ENCODE measurements around the gene P3H4. TPM values are rescaled to one million over a fixed set of nuclear protein-coding genes. Genes with fewer than 3 reads are reported as not detected.

Gene P3H4
- polyA plus RNA-seq, 2 donors, result 1.7 TPM

DNA sequence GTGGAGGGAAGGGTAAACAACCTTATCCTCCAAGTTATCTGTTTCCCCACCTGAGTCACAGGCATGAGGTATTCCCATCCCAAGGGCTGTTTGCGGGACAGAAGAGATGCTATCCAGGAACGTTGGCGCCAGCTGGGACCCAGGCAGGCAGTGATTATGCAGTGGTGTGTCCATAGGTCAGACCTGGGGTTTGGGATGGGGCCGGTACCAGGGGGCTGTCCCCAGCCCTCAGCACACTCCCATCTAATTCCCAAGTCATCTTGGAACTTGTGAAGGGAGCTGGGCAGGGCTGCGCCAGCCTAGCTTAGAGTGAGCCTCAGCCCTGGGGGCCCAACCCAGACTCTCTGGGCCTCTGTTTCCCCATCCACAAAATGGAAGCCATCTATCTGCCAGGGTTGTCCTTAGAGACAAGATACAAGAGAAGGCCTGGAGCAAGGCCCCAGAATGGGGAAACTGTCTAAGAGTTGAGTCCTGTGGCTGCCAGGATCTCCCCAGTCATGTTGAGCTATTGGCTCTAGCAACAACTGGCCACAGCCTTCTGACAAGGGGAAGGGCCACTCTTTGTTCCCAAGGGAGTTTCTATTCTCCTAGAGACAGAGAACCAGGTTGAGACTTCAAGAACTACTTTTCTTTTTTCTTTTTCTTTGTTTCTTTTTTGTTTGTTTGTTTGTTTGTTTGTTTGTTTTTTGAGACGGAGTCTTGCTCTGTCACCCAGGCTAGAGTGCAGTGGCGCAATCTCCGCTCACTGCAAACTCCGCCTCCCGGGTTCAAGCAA, 15.4 kb downstream of the P3H4 start:
- Histone ChIP-seq H3K9me3 (ENCODE audit: control insufficient read depth in 2 of 2, insufficient read depth in 1 of 2, low read depth in 1 of 2, low read length in 1 of 2) (no peaks in the 10 kb centered on the region), H3K27me3 (ENCODE audit: control insufficient read depth in 1 of 2, insufficient read depth in 2 of 2, low read length in 2 of 2) (no peaks in the 10 kb centered on the region), H3K4me1 (ENCODE audit: control insufficient read depth in 2 of 2, insufficient read depth in 2 of 2, low read length in 1 of 2) (peaks cover 8 to 20% of the 10 kb centered on the region in 2 donors), H3K4me3 (ENCODE audit: low read depth in 1 of 2, low read length in 2 of 2) (no peak overlapping the region), H3K36me3 (ENCODE audit: control insufficient read depth in 2 of 2, insufficient read depth in 2 of 2, low read length in 1 of 2) (no peaks in the 10 kb centered on the region), H3K27ac (ENCODE audit: low read depth in 2 of 2, low read length in 1 of 2) (no peak overlapping the region)
- 88 to 94% methylated on average over 10 of the region's 10 CpGs for WGBS, 2 donors

DNA sequence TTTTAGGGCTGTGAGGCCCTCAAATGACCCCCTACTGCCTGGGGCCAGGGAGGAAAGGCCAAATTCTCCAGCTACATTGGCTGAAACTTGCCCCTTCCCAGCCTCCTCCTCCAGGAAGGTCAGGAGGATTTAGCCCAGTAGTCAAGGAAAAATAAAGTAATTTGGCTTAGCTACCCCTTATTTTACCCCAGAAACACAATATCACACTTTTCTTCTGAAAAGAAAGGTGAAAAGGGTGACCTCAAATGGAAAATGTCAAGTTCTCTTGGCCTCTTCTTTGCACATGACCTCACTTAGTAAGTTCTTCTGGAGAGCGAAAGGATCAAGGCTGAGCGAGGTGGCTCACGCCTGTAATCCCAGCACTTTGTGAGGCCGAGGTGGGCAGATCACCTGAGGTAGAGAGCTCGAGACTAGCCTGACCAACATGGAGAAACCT, 17.2 kb downstream of the P3H4 start:
- Histone ChIP-seq H3K36me3 (ENCODE audit: control insufficient read depth in 2 of 2, insufficient read depth in 2 of 2, low read length in 1 of 2) (no peaks in the 10 kb centered on the region), H3K4me1 (ENCODE audit: control insufficient read depth in 2 of 2, insufficient read depth in 2 of 2, low read length in 1 of 2) (peaks cover 3 to 26% of the 10 kb centered on the region in 2 donors), H3K27ac (ENCODE audit: low read depth in 2 of 2, low read length in 1 of 2) (no peak overlapping the region), H3K9me3 (ENCODE audit: control insufficient read depth in 2 of 2, insufficient read depth in 1 of 2, low read depth in 1 of 2, low read length in 1 of 2) (no peaks in the 10 kb centered on the region), H3K27me3 (ENCODE audit: control insufficient read depth in 1 of 2, insufficient read depth in 2 of 2, low read length in 2 of 2) (no peaks in the 10 kb centered on the region), H3K4me3 (ENCODE audit: low read depth in 1 of 2, low read length in 2 of 2) (no peak overlapping the region)
- 91 to 95% methylated on average over 5 of the region's 5 CpGs for WGBS, 2 donors

DNA sequence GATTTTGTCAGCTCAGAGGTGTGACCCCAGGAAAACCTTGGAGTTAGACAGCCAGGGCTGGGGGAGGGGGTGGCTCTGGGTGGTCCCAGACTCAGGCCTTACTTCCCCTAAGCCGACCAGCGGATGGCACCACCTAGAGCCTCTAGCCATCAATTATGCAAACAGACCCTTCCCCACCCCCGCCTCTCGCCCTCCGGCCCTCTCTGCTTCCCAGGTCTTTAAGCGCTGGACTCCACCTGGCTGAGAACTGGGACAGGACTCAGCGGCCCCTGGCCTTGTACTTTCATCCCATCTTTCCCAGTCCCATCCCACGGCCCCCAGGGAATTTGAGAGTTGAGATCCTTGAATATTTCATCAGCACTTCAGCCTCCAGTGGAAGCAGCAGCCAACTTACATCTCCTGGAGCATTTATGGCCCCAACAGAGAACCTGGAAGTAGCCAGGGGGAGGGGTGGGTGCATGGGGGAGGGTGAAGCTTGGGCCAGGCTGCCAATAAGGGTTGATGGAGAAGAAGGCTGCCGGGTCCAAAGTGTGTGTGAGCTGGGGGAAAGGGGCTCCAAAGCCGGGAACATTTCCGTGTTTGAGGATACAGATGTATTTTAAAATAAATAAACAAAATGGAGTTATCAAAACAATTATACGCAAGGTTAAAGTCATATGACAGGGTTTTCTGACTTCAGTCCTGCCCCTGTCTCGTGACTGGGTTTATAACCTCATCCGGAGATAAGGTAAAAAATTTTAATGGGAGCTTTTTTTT, 17.8 kb downstream of the P3H4 start:
- H3K36me3 ChIP-seq (ENCODE audit: control insufficient read depth in 2 of 2, insufficient read depth in 2 of 2, low read length in 1 of 2), result no peaks in the 10 kb centered on the region
- peak overlapping the region; percentile 97 to 99 for H3K27ac ChIP-seq (ENCODE audit: low read depth in 2 of 2, low read length in 1 of 2)
- peak overlapping the region; percentile 25 to 27 for H3K4me3 ChIP-seq (ENCODE audit: low read depth in 1 of 2, low read length in 2 of 2)
- H3K27me3 ChIP-seq (ENCODE audit: control insufficient read depth in 1 of 2, insufficient read depth in 2 of 2, low read length in 2 of 2), result no peaks in the 10 kb centered on the region
- 66 to 70% methylated on average over 14 of the region's 14 CpGs for WGBS, 2 donors
- H3K9me3 ChIP-seq (ENCODE audit: control insufficient read depth in 2 of 2, insufficient read depth in 1 of 2, low read depth in 1 of 2, low read length in 1 of 2), result no peaks in the 10 kb centered on the region
- peaks cover 3 to 27% of the 10 kb centered on the region in 2 donors for H3K4me1 ChIP-seq (ENCODE audit: control insufficient read depth in 2 of 2, insufficient read depth in 2 of 2, low read length in 1 of 2)

DNA sequence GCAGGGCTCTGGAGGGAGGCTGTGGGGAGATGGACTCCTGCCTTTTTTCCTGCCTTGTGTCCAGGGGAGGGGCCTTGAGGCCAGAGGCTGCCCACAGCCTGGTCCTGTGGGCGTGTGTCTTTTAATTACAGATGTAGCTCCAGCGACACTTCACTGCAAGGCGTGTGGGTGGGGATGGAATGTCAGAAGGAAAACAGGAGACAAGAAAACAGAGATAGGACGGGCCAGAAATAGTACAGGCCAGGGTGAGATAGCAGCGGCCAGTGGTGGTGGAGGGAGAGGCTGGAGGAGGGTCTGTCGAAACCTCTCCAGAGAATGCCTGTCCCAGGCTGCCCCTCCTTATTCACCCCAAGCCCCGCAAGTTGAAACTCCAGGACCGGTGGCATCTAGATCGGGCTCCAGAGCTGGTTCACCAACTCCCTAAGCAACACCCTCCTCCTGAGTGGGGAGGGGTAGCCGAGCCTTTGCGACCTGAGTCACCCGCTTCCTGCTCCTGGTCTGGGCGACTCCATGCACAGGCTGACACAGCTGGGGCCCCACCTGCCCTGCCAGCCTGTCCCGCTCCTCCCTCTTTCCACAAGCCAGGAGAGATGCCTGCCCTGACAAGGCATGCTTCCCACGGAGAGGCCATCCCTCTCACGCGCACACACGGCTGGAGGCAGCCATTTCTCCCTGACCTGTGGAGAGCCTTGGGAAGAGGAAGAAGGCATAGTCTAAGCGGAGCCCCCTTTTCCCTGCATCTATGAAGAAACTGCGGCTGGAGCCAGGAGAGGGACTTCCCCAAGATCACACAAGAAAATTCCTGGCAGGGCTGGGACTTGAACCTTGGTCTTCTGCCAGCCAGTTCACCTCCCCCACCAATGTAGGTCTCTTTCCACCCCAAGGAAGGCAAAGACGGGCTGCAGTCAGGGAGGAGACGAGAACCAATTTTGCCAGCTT, 18.6 kb downstream of the P3H4 start:
- no peaks in the 10 kb centered on the region for H3K9me3 ChIP-seq (ENCODE audit: control insufficient read depth in 2 of 2, insufficient read depth in 1 of 2, low read depth in 1 of 2, low read length in 1 of 2)
- WGBS, 2 donors, result 22 to 28% methylated on average over 22 of the region's 22 CpGs
- H3K27ac ChIP-seq (ENCODE audit: low read depth in 2 of 2, low read length in 1 of 2), result peak overlapping the region; percentile 97 to 99
- no peaks in the 10 kb centered on the region for H3K27me3 ChIP-seq (ENCODE audit: control insufficient read depth in 1 of 2, insufficient read depth in 2 of 2, low read length in 2 of 2)
- H3K4me1 ChIP-seq (ENCODE audit: control insufficient read depth in 2 of 2, insufficient read depth in 2 of 2, low read length in 1 of 2), result peaks cover 3 to 30% of the 10 kb centered on the region in 2 donors
- H3K36me3 ChIP-seq (ENCODE audit: control insufficient read depth in 2 of 2, insufficient read depth in 2 of 2, low read length in 1 of 2), result no peaks in the 10 kb centered on the region
- H3K4me3 ChIP-seq (ENCODE audit: low read depth in 1 of 2, low read length in 2 of 2), result peak overlapping the region; percentile 25 to 27

DNA sequence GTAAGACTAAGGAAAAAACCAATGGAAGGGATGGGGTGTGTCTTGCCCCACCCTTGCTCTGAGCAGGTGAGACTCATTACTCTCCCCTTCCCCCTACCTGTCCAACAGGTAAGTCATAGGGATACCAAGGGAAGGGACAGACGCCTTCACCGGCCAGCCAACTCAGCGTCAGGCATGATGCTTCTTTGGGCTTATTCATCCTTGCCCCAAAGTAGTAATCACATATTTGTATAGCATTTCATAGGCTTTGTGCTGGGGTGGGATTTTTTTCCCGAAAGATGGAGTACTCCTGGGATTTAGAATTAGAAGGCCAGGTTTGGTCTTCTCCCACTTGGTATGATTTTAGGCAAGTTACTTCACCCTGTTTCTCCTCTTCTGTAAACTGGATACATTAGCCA, 24.7 kb downstream of the P3H4 start:
- Histone ChIP-seq H3K4me1 (ENCODE audit: control insufficient read depth in 2 of 2, insufficient read depth in 2 of 2, low read length in 1 of 2) (peaks cover 2 to 18% of the 10 kb centered on the region in 2 donors), H3K27ac (ENCODE audit: low read depth in 2 of 2, low read length in 1 of 2) (peak overlapping the region; percentile 69 to 81)

DNA sequence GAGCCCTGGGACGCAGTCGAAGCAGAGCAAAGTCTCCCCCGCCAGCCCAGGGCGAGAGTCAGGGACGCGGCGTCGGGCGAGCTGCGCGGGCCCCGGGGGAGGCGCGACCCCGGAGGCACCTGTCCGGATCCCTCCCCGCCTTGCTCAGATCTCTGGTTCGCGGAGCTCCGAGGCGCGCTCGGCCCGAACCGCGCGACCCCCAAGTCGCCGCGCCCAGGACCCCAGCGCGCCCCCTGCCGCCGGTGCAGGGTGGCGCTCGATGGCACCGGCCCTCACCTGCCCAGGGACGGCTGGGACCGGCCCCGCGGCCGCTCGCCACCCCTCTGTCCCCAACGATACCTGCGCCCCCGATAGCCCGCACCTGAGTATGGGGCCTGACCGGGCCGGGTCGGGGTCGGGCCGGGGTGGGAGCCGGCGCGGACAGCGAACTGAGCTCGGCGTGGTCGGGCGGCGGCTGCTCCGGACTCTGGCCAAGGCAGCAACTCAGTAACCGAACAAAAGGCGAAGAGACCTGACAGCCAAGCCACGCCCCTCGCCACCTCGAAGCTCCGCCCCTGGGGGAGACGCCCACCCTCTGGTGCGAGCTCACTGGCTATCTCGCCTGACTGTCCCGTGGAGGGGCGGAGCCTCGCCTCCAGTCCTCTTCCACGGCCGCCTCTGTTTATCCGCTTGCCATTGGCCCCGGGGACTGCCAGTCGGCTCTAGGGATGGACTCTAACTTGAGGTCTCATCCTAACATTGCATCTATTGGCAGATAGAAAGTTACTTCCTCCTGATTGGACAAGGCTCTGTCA, 25.3 kb downstream of the P3H4 start, which contains the start of gene JUP:
TSS of gene JUP (minus strand) at position 485 of the 794 bp plus-strand sequence. CDS start 14,857 bp downstream, outside the sequence.
- peak within 1 kb of the TSS; percentile 60 to 88 for H3K4me3 ChIP-seq (ENCODE audit: low read depth in 1 of 2, low read length in 2 of 2)
- no peaks in the 10 kb centered on the region for H3K27me3 ChIP-seq (ENCODE audit: control insufficient read depth in 1 of 2, insufficient read depth in 2 of 2, low read length in 2 of 2)
- H3K27ac ChIP-seq (ENCODE audit: low read depth in 2 of 2, low read length in 1 of 2), result peak within 1 kb of the TSS; percentile 97 to 98
- no peaks in the 10 kb centered on the region for H3K36me3 ChIP-seq (ENCODE audit: control insufficient read depth in 2 of 2, insufficient read depth in 2 of 2, low read length in 1 of 2)
- H3K9me3 ChIP-seq (ENCODE audit: control insufficient read depth in 2 of 2, insufficient read depth in 1 of 2, low read depth in 1 of 2, low read length in 1 of 2), result no peaks in the 10 kb centered on the region
- peaks cover 2 to 15% of the 10 kb centered on the region in 2 donors for H3K4me1 ChIP-seq (ENCODE audit: control insufficient read depth in 2 of 2, insufficient read depth in 2 of 2, low read length in 1 of 2)
- 1 to 2% methylated on average over 68 to 79 of the region's 79 CpGs for WGBS, 2 donors

More for the DNA sequence above, 24.7 kb downstream of the P3H4 start:
- H3K36me3 ChIP-seq (ENCODE audit: control insufficient read depth in 2 of 2, insufficient read depth in 2 of 2, low read length in 1 of 2), result no peaks in the 10 kb centered on the region
- 16 to 23% methylated on average over 4 of the region's 4 CpGs for WGBS, 2 donors
- H3K4me3 ChIP-seq (ENCODE audit: low read depth in 1 of 2, low read length in 2 of 2), result peak overlapping the region in 1 of 2 donors; percentile 8
- no peaks in the 10 kb centered on the region for H3K9me3 ChIP-seq (ENCODE audit: control insufficient read depth in 2 of 2, insufficient read depth in 1 of 2, low read depth in 1 of 2, low read length in 1 of 2)
- no peaks in the 10 kb centered on the region for H3K27me3 ChIP-seq (ENCODE audit: control insufficient read depth in 1 of 2, insufficient read depth in 2 of 2, low read length in 2 of 2)

DNA sequence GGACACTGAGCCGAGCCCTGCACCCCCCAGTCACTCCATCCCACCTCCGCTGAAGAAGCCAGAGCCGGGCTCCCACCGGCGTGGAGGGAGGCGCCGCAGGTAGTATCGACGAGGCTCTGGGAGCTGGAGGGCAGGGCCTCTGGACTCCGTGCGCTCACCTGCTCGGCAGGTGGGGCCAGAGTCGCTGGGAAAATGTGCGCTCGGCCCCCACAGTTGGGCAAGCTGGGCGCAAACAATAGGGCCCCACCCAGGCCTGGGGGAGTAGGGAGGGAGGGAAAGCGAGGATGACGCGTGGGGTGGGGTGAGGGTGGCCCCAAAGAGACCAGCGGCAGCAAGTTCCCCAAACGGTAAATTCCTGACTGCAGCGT, 25.9 kb downstream of the P3H4 start:
- H3K4me1 ChIP-seq (ENCODE audit: control insufficient read depth in 2 of 2, insufficient read depth in 2 of 2, low read length in 1 of 2), result peaks cover 2 to 15% of the 10 kb centered on the region in 2 donors

DNA sequence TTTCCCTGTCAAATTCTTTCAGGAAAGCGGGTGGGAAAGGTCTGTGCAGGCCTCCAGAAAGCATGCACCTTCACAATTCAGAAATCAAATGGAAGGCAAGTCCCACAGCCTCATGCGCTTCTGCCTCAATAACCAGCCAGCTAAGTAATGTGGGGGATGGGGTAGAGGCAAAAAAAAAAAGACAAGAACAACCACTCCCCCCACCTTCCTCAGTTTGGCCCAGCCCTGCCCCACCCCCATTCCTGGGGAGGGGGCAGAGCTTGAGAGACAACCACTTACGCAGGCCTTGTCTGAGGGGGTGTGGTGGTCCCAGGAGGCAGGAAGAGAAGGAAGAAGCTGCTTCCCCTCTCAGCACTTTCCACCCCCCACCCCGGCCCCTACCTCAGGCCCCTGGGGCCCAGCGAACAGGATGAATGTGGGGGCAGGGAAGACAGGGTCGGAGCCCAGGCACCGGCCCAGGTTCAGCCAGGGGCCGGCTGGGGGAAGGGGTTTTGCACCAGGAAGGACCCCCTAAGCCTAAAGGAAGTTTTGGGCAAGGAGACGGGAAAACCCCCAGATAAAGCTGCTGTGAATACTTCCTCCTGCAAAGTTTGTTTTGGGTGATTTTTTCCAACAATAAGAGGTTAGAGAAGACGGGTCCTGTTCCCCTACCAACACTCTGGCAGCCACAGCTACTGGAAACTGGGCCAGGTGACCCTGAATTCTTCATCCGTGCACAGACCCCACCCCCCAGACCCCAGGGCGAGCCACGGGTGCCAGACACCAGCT, 26.5 kb downstream of the P3H4 start:
- Histone ChIP-seq H3K4me1 (ENCODE audit: control insufficient read depth in 2 of 2, insufficient read depth in 2 of 2, low read length in 1 of 2) (peaks cover 2 to 15% of the 10 kb centered on the region in 2 donors), H3K36me3 (ENCODE audit: control insufficient read depth in 2 of 2, insufficient read depth in 2 of 2, low read length in 1 of 2) (no peaks in the 10 kb centered on the region), H3K9me3 (ENCODE audit: control insufficient read depth in 2 of 2, insufficient read depth in 1 of 2, low read depth in 1 of 2, low read length in 1 of 2) (no peaks in the 10 kb centered on the region), H3K4me3 (ENCODE audit: low read depth in 1 of 2, low read length in 2 of 2) (peak overlapping the region; percentile 60 to 88), H3K27me3 (ENCODE audit: control insufficient read depth in 1 of 2, insufficient read depth in 2 of 2, low read length in 2 of 2) (no peaks in the 10 kb centered on the region), H3K27ac (ENCODE audit: low read depth in 2 of 2, low read length in 1 of 2) (peak overlapping the region; percentile 97 to 98)
- WGBS, 2 donors, result 12 to 15% methylated on average over 13 of the region's 13 CpGs

More for the DNA sequence above, 25.9 kb downstream of the P3H4 start:
- peak overlapping the region; percentile 60 to 88 for H3K4me3 ChIP-seq (ENCODE audit: low read depth in 1 of 2, low read length in 2 of 2)
- H3K27ac ChIP-seq (ENCODE audit: low read depth in 2 of 2, low read length in 1 of 2), result peak overlapping the region; percentile 97 to 98
- H3K27me3 ChIP-seq (ENCODE audit: control insufficient read depth in 1 of 2, insufficient read depth in 2 of 2, low read length in 2 of 2), result no peaks in the 10 kb centered on the region
- WGBS, 2 donors, result 1 to 4% methylated on average over 20 to 22 of the region's 22 CpGs
- no peaks in the 10 kb centered on the region for H3K9me3 ChIP-seq (ENCODE audit: control insufficient read depth in 2 of 2, insufficient read depth in 1 of 2, low read depth in 1 of 2, low read length in 1 of 2)
- no peaks in the 10 kb centered on the region for H3K36me3 ChIP-seq (ENCODE audit: control insufficient read depth in 2 of 2, insufficient read depth in 2 of 2, low read length in 1 of 2)

All from esophagus (tissue), 2 donors.